GM21381 (cell line): ENCODE data around the gene LRRN3.
"Not testable (repeated sequence)": the region's sequence is repeated elsewhere in the genome, so short reads cannot be mapped to it uniquely, and the experiment has no call there.

ENCODE experiments used
- ATAC-seq: cut with Tn5 transposase; IDR thresholded peaks from one replicate; pipeline ENCODE4 v1.9.1; 2021; ENCODE audit warnings: mild to moderate bottlenecking, moderate library complexity; ENCODE audit not compliant: unreplicated experiment

Gene LRRN3

GRCh38 chr7:111090846-111091245 lies at the start of gene LRRN3:
LRRN3 (plus strand) TSS chr7:111091127; CDS start chr7:111122773, 31,646 bp downstream.
- ATAC-seq: no peak

GRCh38 chr7:111041577-111041976 lies 49.4 kb upstream of the LRRN3 start:
- no peak for ATAC-seq

GRCh38 chr7:111042842-111043241 lies 48.1 kb upstream of the LRRN3 start:
- ATAC-seq: no peak

GRCh38 chr7:111043561-111043960 lies 47.4 kb upstream of the LRRN3 start:
- peak; percentile 93 for ATAC-seq

GRCh38 chr7:111045449-111045848 lies 45.5 kb upstream of the LRRN3 start:
- no peak for ATAC-seq

GRCh38 chr7:111047595-111047994 lies 43.3 kb upstream of the LRRN3 start:
- no peak for ATAC-seq

- ATAC-seq: no peak
Observed at GRCh38 chr7:111049971-111050680, 40.8 kb upstream of the LRRN3 start.

GRCh38 chr7:111050875-111051416 lies 40.0 kb upstream of the LRRN3 start:
- ATAC-seq: no peak

DNA sequence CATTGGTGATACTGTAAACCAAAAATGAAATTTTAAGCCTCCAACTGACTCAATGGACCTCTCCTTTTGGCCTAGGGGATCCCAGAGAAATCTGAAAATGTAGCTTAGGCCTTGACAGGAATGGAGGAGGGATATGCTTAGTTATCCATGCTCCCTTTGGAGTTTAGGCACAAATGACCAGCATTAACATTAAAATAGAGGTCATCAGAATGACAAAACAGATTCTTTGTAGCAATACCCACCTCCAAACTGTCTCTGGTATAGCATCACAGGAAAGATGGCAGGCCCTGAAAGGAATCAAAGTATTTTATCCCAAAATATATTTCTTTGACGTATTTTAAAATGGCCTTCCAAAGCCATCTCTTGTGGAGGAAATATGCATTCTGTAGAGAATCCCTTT lies 39.1 kb upstream of the LRRN3 start:
- ATAC-seq: no peak

DNA sequence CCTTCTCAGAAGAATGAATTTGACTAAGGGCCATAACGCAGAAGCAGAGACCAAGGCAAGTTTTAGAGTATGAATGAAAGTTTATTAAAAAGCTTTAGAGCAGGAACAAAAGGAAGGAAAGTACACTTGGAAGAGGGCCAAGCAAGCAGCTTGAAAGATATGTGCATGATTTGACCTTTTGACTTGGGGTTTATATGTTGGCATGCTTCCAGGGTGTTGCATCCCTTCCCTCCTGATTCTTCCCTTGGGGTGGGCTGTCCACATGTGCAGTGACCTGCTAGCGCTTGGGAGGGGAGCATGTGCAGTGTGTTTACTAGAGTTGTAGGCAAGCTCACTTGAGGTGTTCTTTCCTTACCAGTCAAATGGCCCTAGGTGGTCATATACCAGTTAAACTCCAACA lies 37.9 kb upstream of the LRRN3 start:
- ATAC-seq: no peak

GRCh38 chr7:111056371-111056770 lies 34.6 kb upstream of the LRRN3 start:
- no peak for ATAC-seq

- no peak for ATAC-seq
Observed at GRCh38 chr7:111057066-111057465, 33.9 kb upstream of the LRRN3 start.

DNA sequence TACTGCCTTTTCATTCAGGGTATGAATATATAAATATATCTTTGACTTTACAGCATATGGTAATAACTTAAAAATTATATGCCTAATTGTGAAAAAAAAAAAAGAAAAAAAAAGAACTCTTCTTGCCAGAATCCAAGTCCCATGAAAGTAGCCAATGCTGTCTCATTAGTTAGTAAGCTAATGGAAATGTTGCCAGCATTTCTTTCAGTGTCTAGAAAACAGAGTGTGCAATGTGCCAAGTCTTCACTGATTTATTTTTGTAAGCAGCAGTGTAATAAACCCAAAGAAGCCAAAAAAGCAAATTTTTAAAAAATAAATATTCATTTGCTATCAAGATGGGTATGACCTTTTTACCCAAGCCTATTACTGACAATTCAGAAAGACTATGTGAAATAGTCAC lies 31.1 kb upstream of the LRRN3 start:
- no peak for ATAC-seq

DNA sequence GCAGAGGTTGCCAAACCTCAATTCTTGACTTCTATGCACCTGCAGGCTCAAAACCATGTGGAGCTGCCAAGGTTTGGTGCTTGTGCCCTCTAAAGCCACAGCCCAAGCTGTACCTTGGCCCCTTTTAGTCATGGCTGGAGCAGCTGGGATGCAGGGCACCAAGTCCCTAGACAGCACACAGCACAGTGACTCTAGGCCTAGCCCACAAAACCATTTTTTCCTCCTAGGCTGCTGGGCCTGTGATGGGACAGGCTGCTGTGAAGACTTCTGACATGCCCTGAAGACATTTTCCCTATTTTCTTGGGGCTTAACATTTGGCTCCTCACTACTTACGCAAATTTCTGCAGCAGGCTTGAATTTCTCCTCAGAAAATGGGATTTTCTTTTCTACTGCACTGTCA lies 27.8 kb upstream of the LRRN3 start:
- no peak for ATAC-seq

DNA sequence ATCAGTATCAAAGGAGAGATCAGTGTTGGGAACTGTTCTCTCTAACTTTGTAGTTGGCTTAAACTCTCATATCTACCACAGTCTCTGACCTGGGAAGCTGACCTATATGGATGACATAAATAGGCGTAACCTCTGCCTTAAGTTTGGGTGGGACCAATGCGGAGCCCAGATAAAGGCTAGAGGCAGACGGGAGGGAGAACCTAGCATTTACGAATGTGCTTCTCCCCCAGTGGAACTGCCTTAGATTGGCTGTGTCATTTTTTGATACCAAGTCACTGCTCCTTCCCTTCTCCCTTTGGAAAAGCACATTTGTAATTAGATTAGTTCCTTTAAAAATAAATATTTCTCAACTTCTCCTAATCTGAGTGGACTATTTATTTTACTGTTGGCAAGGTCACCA lies 23.7 kb upstream of the LRRN3 start:
- no peak for ATAC-seq

GRCh38 chr7:111067682-111068081 lies 23.2 kb upstream of the LRRN3 start:
- ATAC-seq: no peak

GRCh38 chr7:111068618-111069017 lies 22.3 kb upstream of the LRRN3 start:
- no peak for ATAC-seq

GRCh38 chr7:111071556-111071955 lies 19.4 kb upstream of the LRRN3 start:
- ATAC-seq: no peak

GRCh38 chr7:111072658-111073057 lies 18.3 kb upstream of the LRRN3 start:
- ATAC-seq: not testable (repeated sequence)

- ATAC-seq: no peak
Observed at GRCh38 chr7:111074071-111074747, 16.7 kb upstream of the LRRN3 start.

DNA sequence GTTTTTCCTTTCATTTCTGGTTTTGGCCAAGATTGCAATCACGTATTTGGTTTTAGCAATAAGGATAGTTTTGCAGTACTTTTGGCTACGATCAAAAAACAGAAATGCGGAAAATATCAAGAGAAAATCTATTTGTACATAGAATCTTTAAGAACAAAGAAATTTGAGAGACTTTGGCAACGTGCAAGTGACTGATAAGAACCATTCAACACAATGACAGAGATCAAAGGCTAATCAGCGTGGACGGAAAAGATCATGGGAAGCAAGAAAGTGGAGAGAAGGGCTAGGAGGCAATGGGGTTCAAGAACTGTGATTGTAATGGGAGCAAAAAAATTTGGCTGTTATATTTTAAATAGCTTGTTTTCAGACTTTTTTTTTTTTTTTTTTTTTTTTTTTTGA lies 16.2 kb upstream of the LRRN3 start:
- no peak for ATAC-seq

DNA sequence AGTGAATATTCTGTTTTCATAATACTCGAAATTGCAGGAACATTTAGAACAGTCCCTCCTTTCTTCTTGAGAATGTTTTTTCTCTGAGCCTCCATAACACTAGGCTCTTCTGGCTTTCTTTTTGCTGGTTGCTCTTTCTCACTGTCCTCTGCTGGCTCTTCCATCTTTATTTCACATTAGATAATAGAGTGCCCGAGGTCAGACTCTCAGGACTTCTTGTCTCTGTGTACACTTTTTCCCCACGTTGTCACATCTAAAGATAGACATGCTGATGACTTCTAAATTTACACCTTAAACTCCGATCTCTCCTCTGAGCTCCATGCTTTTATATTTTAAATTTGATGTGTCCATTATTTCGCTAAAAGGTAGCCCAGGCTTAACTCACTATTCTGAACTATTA lies 15.4 kb upstream of the LRRN3 start:
- ATAC-seq: no peak
